HG03575 (cell line): ENCODE results near the gene TRIM69.

Source experiments
- ATAC-seq: cut with Tn5 transposase; IDR thresholded peaks from one replicate; pipeline ENCODE4 v1.9.1; 2021; ENCODE audit not compliant: unreplicated experiment, insufficient number of reproducible peaks, low FRiP score; ENCODE audit errors: extremely low read depth

The TRIM69 gene

GRCh38 chr15:44792715-44793114, 56.4 kb downstream of the TRIM69 start:
- ATAC-seq = no peak

GRCh38 chr15:44794072-44794471, 57.7 kb downstream of the TRIM69 start:
- ATAC-seq = no peak

- no peak for ATAC-seq
Measured at GRCh38 chr15:44796508-44796907, 60.2 kb downstream of the TRIM69 start.

- ATAC-seq = no peak
Measured at GRCh38 chr15:44798826-44799225, 62.5 kb downstream of the TRIM69 start.

GRCh38 chr15:44801364-44801763, 65.0 kb downstream of the TRIM69 start:
- no peak for ATAC-seq

- no peak for ATAC-seq
Measured at GRCh38 chr15:44801797-44802196, 65.5 kb downstream of the TRIM69 start.

- ATAC-seq = no peak
Measured at GRCh38 chr15:44802336-44802735, 66.0 kb downstream of the TRIM69 start.

GRCh38 chr15:44804298-44805046, 68.1 kb downstream of the TRIM69 start:
- no peak for ATAC-seq

- ATAC-seq = no peak
Measured at GRCh38 chr15:44808557-44808956, 72.2 kb downstream of the TRIM69 start.

GRCh38 chr15:44810237-44810636, 73.9 kb downstream of the TRIM69 start:
- no peak for ATAC-seq

GRCh38 chr15:44811337-44811736, 75.0 kb downstream of the TRIM69 start:
- ATAC-seq = no peak

- no peak for ATAC-seq
Measured at GRCh38 chr15:44812029-44812517, 75.7 kb downstream of the TRIM69 start.

GRCh38 chr15:44813231-44813630, 76.9 kb downstream of the TRIM69 start:
- no peak for ATAC-seq
